AG09309 (cell line): Measurements from ENCODE around the gene CFAP57.

Experiments
- DNase-seq: peaks from one replicate; pipeline ENCODE4 v3.0.0-alpha.2; 2010; ENCODE audit warnings: low read depth
- H3K4me3 ChIP-seq: 2 replicates; pipeline ENCODE4 v1.5.1; 2011; ENCODE audit warnings: mild to moderate bottlenecking, low read depth, low read length, moderate library complexity; ENCODE audit not compliant: control insufficient read depth
- TF ChIP-seq, protein P1 (sequence below): IDR thresholded peaks from 2 replicates; pipeline ENCODE4 v1.5.1; 2011; ENCODE audit warnings: mild to moderate bottlenecking, low read depth, low read length, inconsistent platforms; ENCODE audit not compliant: insufficient read depth, control insufficient read depth; ENCODE audit errors: missing control alignments

Gene CFAP57

DNA sequence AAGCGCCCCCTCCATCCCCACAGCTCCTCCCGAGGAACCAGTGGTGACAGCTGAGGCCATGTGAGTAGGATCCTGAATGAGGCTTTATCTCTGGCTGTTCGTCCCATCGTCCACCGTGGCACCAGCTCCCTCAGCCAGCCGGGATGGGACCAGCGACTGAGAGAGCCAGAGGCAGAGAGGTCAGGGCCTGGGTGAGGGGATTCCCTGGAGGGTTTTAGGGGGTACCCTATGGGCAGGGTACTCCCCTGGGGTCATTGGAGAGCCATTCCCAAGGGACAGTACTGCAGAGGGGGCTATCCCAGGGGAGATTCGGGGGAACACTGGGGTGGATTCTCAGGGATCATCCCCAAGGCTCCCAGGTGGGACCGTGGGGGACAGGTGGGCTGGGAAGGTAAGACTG lies 100.0 kb downstream of the CFAP57 start:
- TF ChIP-seq, protein P1, sequence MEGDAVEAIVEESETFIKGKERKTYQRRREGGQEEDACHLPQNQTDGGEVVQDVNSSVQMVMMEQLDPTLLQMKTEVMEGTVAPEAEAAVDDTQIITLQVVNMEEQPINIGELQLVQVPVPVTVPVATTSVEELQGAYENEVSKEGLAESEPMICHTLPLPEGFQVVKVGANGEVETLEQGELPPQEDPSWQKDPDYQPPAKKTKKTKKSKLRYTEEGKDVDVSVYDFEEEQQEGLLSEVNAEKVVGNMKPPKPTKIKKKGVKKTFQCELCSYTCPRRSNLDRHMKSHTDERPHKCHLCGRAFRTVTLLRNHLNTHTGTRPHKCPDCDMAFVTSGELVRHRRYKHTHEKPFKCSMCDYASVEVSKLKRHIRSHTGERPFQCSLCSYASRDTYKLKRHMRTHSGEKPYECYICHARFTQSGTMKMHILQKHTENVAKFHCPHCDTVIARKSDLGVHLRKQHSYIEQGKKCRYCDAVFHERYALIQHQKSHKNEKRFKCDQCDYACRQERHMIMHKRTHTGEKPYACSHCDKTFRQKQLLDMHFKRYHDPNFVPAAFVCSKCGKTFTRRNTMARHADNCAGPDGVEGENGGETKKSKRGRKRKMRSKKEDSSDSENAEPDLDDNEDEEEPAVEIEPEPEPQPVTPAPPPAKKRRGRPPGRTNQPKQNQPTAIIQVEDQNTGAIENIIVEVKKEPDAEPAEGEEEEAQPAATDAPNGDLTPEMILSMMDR, result no peak
- no peak overlapping the region for H3K4me3 ChIP-seq
- no peak for DNase-seq

DNA sequence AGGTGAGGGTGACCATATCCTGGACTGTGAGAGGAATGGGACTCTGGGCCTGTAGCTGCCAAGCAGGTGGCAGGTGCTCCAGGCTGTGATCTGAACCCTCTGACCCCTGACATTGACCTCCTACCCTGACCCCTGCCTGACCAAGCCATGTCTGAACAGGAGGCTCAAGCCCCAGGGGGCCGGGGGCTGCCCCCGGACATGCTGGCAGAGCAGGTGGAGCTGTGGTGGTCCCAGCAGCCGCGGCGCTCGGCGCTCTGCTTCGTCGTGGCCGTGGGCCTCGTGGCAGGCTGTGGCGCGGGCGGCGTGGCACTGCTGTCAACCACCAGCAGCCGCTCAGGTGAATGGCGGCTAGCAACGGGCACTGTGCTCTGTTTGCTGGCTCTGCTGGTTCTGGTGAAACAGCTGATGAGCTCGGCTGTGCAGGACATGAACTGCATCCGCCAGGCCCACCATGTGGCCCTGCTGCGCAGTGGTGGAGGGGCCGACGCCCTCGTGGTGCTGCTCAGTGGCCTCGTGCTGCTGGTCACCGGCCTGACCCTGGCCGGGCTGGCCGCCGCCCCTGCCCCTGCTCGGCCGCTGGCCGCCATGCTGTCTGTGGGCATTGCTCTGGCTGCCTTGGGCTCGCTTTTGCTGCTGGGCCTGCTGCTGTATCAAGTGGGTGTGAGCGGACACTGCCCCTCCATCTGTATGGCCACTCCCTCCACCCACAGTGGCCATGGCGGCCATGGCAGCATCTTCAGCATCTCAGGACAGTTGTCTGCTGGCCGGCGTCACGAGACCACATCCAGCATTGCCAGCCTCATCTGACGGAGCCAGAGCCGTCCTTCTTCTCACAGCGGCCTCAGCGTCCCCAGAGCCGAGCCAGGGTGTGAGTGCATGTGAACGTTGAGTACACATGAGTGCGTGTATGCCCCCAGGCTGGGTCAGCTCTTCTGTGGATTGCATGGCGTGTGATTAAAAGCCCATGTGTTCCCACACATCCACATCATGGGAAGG lies 100.7 kb downstream of the CFAP57 start:
- no peak for DNase-seq
- H3K4me3 ChIP-seq, result no peak overlapping the region
- TF ChIP-seq, protein P1, result no peak

DNA sequence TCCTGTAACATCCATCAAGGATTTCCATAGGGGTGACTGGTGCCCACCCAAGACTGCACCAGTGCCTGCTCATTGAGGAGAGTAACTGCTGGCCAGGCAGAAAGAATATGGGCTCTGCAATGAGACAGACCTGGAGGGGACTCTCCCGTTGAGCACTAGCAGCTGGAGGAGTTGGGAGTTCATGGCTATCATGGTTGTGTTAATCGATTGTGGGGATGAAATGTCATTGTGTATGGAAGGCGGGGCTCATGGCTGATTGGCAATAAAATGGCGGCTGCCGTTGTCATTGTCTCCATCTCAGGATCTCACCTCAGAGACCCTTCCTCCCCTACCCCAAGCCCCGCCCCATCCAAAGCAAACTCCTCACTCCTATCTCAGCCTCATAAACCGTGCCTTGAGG lies 101.6 kb downstream of the CFAP57 start:
- H3K4me3 ChIP-seq, result no peak overlapping the region
- TF ChIP-seq, protein P1, result no peak
- no peak for DNase-seq

DNA sequence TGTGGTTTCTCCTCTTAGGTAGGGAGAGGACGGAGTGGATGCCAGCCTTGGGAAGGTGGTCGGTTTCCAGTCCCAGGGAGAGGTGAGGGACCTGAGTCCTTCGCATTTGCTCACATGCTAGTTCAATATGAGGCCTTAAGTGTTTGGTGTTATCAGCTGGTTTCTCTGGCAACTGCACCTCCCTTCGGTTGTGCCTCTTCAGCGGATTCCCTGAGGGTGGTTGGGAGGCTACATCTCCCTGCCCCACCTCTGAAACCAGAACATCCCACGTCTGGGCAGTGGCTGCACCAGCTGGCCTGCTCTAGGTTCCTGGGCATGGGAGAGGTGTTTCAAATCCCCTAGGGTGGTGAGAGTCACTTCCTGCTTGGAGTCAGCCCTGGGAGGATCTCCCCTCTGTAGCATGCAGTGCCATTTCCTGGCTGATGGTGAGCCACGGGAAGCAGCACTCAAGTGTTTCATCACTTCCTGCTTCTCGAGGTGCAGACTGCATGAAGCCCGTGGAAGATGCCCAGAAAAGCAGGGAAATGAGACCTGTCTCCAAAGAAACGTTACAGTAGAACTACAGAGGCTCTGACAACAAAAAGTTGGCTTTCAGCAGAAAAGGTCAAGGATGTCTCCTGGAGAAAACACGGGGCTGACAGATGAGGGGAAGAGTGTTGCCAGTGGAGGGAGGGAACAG lies 102.1 kb downstream of the CFAP57 start:
- TF ChIP-seq, protein P1, result no peak
- no peak overlapping the region for H3K4me3 ChIP-seq
- DNase-seq, result no peak

DNA sequence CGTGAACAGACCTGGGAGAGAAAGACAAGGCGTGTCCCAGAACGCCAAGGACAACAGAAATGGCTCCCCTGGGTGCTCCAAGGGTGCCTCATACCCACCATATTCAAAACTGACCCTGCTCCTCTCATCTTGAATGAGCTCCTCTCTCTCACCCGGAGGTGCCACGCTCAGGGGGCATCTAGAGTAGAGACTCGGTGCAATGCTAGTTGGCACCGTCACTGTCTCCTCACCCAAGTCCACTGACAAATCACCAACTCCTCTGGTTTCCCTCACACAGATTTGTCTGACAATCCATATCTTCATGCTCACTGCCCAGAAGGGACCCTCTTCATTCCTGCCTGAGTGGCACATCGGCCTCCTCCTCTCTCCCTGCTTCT lies 102.7 kb downstream of the CFAP57 start:
- TF ChIP-seq, protein P1, result no peak
- no peak overlapping the region for H3K4me3 ChIP-seq
- DNase-seq, result no peak

GRCh38 chr1:43275826-43276620 lies 103.9 kb downstream of the CFAP57 start:
- no peak for DNase-seq
- TF ChIP-seq, protein P1, result no peak
- no peak overlapping the region for H3K4me3 ChIP-seq
